Stimulated activated naive CD8-positive, alpha-beta T cell treated with anti-CD3 and anti-CD28 coated beads, Interleukin-15, amount 100 ng/mL, for 72 hours (primary cell): ENCODE results near the gene CDH13.

ENCODE experiments used
- ATAC-seq: fragments of 150-1000 bp; cut with Tn5 transposase; 2 replicates; pipeline ENCODE4 v1.10.0; 2021; ENCODE audit warnings: mild to moderate bottlenecking, moderate library complexity
- DNase-seq, 2 donors: peaks; one replicate each; pipeline ENCODE4 v3.0.0; 2021 to 2022
- H3K27ac Mint-ChIP-seq, 2 donors: one replicate each; pipeline ENCODE4 v1.8.0; 2022; ENCODE audit warnings: mild to moderate bottlenecking in 2 of 2, mixed read lengths in 2 of 2, moderate library complexity in 2 of 2
- H3K27me3 Mint-ChIP-seq: one replicate; pipeline ENCODE4 v1.8.0; 2022; ENCODE audit warnings: mixed read lengths
- H3K4me1 Mint-ChIP-seq: one replicate; pipeline ENCODE4 v1.8.0; 2022; ENCODE audit warnings: mild to moderate bottlenecking, mixed read lengths
- H3K4me3 Mint-ChIP-seq, 2 donors: one replicate each; pipeline ENCODE4 v1.8.0; 2022; ENCODE audit warnings: mild to moderate bottlenecking in 2 of 2, mixed read lengths in 2 of 2, moderate library complexity in 1 of 2
- H3K9me3 Mint-ChIP-seq, 2 donors: one replicate each; pipeline ENCODE4 v1.8.0; 2022; ENCODE audit warnings: mixed read lengths in 2 of 2

The CDH13 gene

DNA sequence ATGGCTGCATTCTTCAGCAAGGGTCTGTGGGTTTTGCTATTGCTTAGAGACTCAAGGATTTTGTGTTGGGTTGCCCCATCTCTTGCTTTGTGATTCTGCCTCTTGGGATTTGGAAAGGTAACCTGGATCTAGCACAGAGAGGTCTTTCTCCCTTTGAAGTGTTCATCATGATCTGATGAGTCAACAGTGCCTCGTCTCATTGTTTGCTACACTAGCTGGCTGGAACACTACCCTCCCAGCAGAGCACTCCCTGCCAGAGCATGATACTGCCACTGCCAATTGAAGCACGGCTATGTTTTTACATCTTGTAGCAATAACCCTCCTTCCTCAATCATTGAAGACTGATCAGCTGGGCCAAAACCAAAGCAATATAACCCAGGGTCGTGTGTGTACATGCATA lies 361.0 kb downstream of the CDH13 start:
- Mint-ChIP-seq H3K27ac (no peak overlapping the region), H3K4me1 (no peaks in the 10 kb centered on the region), H3K9me3 (peaks cover 0 to 12% of the 10 kb centered on the region in 2 donors), H3K4me3 (no peak overlapping the region), H3K27me3 (no peaks in the 10 kb centered on the region)
- ATAC-seq (no peak), DNase-seq (no peak)

DNA sequence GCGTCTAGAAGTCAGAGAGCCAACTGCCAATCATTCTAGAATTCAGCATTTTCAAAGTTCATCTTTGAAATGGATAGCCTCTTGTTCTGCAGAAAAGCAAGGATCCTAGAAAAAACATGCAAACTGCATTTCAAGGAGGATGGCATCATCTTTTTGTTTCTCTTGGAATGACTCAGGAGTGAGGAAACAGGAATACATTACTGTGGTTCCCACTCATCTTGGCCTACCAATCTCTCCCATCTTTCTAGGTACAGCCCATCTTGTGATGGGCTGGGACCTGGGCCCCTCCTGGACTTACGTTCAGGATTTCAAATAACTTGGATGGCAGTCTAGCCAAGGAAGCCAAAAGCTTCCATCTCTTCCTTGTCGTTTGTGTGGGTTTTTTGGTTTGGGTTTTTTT lies 363.4 kb downstream of the CDH13 start:
- ATAC-seq (no peak), DNase-seq (no peak)
- no peak overlapping the region for H3K4me3 Mint-ChIP-seq
- no peaks in the 10 kb centered on the region for H3K27me3 Mint-ChIP-seq
- no peaks in the 10 kb centered on the region for H3K4me1 Mint-ChIP-seq
- H3K9me3 Mint-ChIP-seq, result peaks cover 0 to 18% of the 10 kb centered on the region in 2 donors
- no peak overlapping the region for H3K27ac Mint-ChIP-seq

DNA sequence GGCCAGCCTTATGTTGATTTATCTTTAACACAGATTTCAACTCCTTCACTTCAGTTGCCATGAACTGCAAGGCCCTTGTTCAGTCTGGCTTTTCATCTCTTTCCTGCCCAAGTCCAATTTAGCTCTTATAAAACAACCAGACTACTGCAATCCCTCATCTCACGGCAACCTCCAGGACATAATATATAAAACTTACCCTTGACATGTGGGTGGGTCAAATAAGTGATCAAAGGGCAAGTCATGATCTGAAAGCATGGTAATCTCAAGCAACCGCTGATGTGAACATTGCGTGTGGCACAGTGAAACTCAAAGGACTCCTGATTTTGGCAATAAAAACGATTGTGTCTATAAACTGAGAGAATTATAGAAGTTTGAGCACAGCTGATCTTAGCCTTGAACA lies 364.6 kb downstream of the CDH13 start:
- DNase-seq, result no peak
- ATAC-seq, result no peak
- H3K4me1 Mint-ChIP-seq, result no peaks in the 10 kb centered on the region
- H3K27me3 Mint-ChIP-seq, result no peaks in the 10 kb centered on the region
- no peak overlapping the region for H3K27ac Mint-ChIP-seq
- H3K4me3 Mint-ChIP-seq, result no peak overlapping the region
- peaks cover 0 to 12% of the 10 kb centered on the region in 2 donors for H3K9me3 Mint-ChIP-seq

DNA sequence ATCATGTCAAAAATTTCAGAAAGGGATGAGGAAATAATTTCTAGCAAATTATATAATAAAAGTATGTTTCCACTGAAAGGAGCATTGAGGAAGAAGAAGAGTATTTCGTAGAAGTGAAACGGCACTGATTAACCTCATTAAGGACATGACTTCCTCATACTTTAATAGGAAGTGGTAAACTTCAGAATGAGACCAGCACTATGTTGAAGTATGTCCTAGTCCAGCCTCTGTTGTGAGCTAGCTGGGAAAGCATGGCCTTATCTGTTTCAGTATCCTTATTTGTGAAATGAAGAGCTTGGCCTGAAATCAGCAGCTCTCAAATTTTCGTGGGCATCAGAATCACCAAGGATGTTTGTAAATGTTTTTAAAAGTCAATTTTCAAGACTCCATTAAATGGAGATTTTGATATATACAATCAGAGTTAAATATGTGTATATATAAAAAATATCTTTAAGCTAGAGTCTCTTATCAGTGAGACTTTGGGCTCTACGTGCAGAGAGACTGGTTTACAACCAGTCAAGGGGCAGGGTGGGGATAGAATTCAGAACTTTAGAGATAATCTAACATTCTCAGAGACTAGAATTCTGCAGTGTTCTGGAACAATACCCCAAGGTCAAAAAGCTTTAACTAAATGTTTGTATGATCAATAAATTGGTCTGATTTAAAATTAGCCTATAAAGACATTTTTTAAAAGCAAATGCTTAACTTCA lies 365.4 kb downstream of the CDH13 start:
- no peak for ATAC-seq
- no peaks in the 10 kb centered on the region for H3K27me3 Mint-ChIP-seq

DNA sequence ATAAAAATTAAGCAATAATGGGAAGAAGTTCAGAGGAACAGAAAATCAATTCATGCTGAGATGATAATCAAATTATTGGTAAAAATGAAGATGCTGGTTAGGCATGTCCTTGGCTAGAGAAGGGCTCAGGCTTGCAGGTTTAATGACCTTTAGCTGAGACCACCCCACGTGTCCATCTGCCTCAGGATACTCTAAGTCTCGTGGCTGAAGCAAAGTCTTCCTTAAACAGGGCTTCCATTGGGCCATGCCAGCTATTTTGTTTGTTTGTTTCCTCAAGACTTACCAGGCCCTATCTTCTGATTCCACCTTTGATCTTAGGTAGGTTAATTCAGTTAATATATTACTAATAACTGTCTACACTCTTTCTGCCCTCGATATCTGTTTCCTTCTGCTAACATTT lies 366.0 kb downstream of the CDH13 start:
- ATAC-seq, result no peak
- H3K4me1 Mint-ChIP-seq, result no peaks in the 10 kb centered on the region
- H3K4me3 Mint-ChIP-seq, result no peak overlapping the region
- DNase-seq, result no peak
- peaks cover 0 to 12% of the 10 kb centered on the region in 2 donors for H3K9me3 Mint-ChIP-seq
- H3K27me3 Mint-ChIP-seq, result no peaks in the 10 kb centered on the region
- H3K27ac Mint-ChIP-seq, result no peak overlapping the region

More for the DNA sequence above, 365.4 kb downstream of the CDH13 start:
- peaks cover 0 to 12% of the 10 kb centered on the region in 2 donors for H3K9me3 Mint-ChIP-seq
- H3K27ac Mint-ChIP-seq, result no peak overlapping the region
- H3K4me1 Mint-ChIP-seq, result no peaks in the 10 kb centered on the region
- no peak overlapping the region for H3K4me3 Mint-ChIP-seq
- DNase-seq, result no peak

DNA sequence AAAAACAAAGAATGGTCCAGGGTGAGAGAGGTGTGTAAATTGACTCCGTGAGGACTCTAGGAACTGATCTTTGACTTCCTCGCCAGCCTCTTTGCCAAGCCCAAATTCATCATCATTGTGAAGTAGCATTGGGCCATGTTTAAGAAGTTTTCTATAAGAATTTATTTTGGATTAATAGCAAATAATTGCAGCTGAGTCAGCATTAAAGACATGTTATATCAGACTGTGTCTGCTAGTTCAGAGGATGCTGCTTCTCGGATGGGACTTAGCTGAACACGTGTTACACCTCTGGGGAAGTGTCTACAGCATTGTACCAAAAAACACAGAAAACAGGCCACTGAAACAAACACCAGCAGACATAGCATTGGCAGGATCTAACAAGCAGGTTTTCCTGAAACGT lies 366.6 kb downstream of the CDH13 start:
- H3K4me1 Mint-ChIP-seq, result no peaks in the 10 kb centered on the region
- H3K27ac Mint-ChIP-seq, result no peak overlapping the region
- no peak for ATAC-seq
- H3K9me3 Mint-ChIP-seq, result peaks cover 0 to 12% of the 10 kb centered on the region in 2 donors
- H3K4me3 Mint-ChIP-seq, result no peak overlapping the region
- no peak for DNase-seq
- no peaks in the 10 kb centered on the region for H3K27me3 Mint-ChIP-seq

DNA sequence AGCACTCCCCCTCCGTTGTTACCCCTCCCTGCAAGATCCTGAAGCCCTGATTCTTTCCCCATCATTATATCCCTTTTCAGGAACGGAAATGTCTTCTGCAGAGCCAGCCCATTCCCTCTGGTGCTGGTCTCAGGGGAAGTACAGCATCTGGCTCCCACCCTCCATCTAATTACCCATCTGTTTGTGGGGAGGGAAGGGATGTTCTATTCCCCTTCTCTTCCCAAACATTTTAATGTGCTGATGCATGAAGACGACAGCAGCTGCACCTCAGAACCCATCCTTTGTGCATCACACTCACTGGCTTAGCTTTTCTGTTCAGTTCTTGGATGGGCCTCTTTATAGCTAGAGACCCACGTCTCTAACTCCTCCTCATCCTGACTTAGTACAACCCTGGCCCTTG lies 367.2 kb downstream of the CDH13 start:
- H3K27me3 Mint-ChIP-seq, result no peaks in the 10 kb centered on the region

DNA sequence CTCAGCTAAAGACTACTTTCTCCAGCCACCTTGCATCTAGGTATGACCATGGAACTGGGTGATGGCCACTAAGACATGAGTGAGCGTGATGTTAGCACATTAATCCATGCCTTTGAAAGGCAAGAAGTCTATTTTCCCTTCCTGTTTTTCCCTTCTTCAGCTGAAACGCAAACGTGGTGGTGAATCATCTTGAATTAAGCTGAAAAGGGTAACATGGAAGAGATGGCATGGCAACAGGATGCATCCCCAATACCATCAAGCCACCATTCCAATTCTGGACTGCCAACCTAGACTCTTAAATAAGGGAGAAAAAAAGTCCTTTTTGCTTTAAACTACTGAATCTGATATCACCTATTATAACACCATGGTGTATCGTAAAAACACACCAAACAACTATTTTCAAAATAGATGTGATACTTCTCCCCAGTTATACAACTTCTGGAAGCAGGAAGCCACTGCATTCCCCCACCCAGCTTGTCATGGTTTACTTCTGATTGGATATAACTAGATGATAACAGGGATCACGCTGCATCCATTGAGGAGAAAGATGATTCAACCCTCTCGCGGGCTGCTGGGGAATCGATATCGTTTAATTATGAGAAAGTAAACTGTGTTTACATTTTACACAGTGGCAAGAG lies 368.6 kb downstream of the CDH13 start:
- H3K9me3 Mint-ChIP-seq, result peaks cover 0 to 6% of the 10 kb centered on the region in 2 donors
- H3K4me3 Mint-ChIP-seq, result no peak overlapping the region
- ATAC-seq (no peak), DNase-seq (no peak)
- H3K27ac Mint-ChIP-seq, result no peak overlapping the region
- no peaks in the 10 kb centered on the region for H3K4me1 Mint-ChIP-seq
- H3K27me3 Mint-ChIP-seq, result no peaks in the 10 kb centered on the region

More for the DNA sequence above, 367.2 kb downstream of the CDH13 start:
- Mint-ChIP-seq H3K9me3 (peaks cover 0 to 12% of the 10 kb centered on the region in 2 donors), H3K4me3 (no peak overlapping the region), H3K27ac (no peak overlapping the region), H3K4me1 (no peaks in the 10 kb centered on the region)
- DNase-seq, result no peak
- ATAC-seq, result no peak

DNA sequence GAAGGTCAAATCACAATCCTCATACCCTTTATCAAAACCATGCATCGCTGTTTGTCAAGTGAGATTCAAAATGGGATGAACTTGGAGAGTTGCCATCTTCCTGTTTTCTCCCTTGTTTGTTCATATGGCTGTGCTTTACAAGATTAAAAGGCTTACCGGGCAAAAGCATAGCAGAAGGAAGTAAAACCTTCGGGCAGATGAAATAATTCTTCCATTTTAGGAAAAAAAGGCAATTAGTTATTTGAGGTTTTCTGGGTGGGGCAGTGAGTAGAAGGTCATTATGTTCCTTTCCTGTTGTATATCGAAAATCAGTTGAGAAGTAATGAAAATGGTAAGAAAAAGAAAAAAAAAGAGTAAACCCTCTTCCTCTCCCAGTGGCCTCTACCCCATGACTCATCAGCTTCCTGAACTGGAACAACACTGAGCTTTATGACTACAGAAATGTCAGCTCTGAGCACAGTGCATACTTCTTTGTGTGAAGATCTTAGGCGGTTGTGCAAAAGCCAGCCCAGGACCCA lies 369.2 kb downstream of the CDH13 start:
- no peak overlapping the region for H3K4me3 Mint-ChIP-seq
- no peaks in the 10 kb centered on the region for H3K4me1 Mint-ChIP-seq
- no peak overlapping the region for H3K27ac Mint-ChIP-seq
- peaks cover 0 to 11% of the 10 kb centered on the region in 2 donors for H3K9me3 Mint-ChIP-seq
- ATAC-seq, result no peak
- H3K27me3 Mint-ChIP-seq, result no peaks in the 10 kb centered on the region
- no peak for DNase-seq

DNA sequence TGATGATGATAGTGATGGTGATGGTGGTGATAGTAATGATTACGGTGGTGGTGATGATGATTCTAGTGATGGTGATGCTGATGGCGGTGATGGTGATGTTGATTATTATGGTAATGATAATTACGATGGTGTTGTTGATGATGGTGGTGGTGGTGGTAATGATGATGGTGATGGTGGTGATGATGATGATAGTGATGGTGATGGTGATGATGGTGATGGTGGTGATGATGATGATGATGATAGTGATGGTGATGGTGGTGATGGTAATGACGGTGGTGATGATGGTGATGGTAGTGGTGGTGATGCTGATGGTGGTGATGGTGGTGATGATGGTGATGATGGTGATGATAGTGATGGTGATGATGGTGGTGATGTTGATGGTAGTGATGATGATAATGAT lies 370.0 kb downstream of the CDH13 start:
- Mint-ChIP-seq H3K27ac (no peak overlapping the region), H3K4me1 (no peaks in the 10 kb centered on the region), H3K9me3 (peaks cover 0 to 13% of the 10 kb centered on the region in 2 donors), H3K27me3 (no peaks in the 10 kb centered on the region), H3K4me3 (no peak overlapping the region)
- DNase-seq (no peak), ATAC-seq (no peak)

DNA sequence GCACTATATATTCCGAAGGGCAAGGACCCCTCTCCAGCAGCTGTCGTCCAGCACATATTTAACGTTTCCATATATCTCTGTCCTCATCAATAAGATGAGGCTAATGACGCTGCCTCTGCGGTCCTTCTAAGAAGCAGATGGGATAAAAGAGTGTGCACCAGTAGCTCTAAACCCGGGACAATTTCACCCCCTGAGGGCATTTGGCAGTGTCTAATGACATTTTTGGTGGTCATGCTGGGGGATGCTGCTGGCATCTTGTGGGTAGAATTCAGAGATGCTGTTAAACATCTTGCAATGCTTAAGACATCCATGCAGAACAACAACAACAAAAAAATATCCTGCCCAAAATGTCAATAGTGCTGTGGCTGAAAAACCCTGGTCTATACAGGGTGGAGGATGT lies 372.9 kb downstream of the CDH13 start:
- no peak overlapping the region for H3K27ac Mint-ChIP-seq
- no peaks in the 10 kb centered on the region for H3K4me1 Mint-ChIP-seq
- no peak overlapping the region for H3K4me3 Mint-ChIP-seq
- ATAC-seq (no peak), DNase-seq (no peak)
- H3K9me3 Mint-ChIP-seq, result peaks cover 0 to 14% of the 10 kb centered on the region in 2 donors
- H3K27me3 Mint-ChIP-seq, result no peaks in the 10 kb centered on the region

DNA sequence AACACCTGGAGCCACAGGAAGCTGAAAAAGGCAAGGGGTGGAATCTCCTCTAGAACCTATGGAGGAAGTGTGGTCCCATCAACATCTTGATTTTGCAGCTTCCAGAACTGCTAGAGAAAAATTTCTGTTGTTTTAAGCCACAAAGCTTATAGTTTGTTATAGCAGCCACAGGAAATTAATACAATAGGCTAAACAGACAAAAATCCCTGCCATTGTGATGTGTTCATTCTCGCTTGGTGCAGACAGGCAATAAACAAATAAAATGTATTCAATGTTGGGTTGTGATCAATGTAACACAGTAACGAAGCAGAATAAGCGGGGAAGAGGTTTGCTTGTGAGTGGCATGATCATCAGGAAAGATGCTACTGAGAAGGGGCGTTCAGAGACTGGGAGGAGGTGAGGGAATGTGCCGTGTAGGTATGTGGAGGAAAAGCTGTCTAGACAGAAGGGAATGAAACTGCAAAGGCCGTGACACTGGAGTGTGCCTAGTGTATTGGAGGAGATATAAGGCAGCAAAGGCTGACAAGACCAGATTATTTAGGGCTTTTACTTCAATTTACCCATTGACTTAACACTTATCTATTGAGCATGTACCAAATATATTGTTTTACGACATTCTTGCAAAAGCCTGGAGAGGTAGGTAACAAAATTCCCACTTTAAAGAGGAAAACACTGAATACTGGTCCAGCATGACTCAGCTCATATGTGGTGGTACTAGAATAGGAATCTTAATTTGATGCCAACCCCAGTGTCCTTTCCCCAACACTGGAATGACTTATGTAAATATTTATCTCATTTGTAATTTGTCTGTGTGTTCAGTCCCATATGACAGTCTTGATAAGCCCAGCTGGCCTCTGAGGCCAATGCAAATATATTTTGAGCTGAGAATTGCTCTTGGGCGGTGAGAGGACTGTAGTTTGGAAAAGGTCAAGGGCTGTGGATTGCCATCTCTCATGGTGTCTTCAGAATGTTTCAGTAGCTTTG lies 375.9 kb downstream of the CDH13 start:
- H3K9me3 Mint-ChIP-seq, result peaks cover 0 to 14% of the 10 kb centered on the region in 2 donors
- no peak overlapping the region for H3K27ac Mint-ChIP-seq
- ATAC-seq (no peak), DNase-seq (no peak)
- H3K4me3 Mint-ChIP-seq, result no peak overlapping the region
- H3K4me1 Mint-ChIP-seq, result no peaks in the 10 kb centered on the region
- no peaks in the 10 kb centered on the region for H3K27me3 Mint-ChIP-seq

DNA sequence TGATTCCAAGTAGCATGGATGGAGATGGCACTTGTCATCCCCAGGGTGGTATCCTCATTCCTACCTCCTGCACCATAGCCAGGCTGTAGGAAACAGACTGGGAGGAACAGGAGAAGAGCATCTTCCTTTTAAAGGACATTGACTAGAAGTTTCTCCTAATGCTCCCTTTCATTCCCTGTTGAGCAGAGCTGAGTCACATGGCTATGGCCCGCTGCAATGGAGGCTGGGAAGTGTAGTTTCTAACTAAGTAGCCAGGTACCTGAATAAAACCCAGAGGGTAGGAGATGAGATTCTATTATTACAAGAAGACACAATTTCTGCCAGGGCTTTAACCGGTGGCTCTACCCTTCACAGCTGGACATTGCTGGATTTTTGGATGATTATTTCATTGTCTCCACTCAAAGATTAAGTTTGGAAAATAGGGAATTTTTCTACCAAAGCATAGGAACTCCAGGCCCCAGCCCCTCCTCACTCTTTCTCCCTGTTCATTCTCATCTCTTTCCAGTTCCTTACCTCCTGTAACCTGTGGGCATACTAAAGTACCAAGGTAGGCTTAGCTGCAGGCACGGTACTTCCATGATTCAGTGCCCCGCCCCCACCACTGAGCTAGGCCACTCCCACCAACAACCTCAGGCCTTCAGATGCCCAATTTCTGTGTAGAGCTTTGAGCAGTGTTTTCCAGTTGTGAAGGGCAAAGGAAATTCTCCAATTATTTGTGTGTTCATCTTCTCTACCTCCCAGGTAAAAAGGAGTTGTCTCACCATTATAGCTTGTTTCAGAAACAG lies 378.3 kb downstream of the CDH13 start:
- H3K4me3 Mint-ChIP-seq, result no peak overlapping the region
- H3K9me3 Mint-ChIP-seq, result peaks cover 6 to 14% of the 10 kb centered on the region in 2 donors
- no peaks in the 10 kb centered on the region for H3K4me1 Mint-ChIP-seq
- ATAC-seq (no peak), DNase-seq (no peak)
- H3K27ac Mint-ChIP-seq, result no peak overlapping the region
- H3K27me3 Mint-ChIP-seq, result no peaks in the 10 kb centered on the region

DNA sequence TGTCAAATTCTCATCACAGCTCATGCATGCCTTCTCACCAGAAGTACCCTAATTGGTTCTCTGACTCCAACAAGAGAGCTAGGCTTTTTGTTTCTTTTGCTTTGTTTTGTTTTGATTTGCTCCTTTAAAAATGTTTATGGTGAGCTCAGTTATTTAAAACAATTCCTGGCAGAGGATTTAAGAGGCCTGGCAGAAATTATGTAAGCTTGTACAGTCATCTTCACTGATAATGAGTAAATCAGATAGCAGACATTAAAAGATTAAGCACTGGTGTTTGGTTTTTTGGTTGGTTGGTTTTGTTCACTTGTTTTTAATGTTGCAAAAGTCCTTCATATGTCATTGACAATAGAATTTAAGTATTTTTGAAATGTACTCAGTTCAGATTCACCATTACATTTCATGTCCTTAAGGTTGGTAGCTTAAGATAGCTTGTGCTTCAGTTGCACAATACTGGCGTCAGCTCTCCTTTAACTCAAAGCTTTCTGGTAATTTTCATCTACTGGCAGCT lies 378.9 kb downstream of the CDH13 start:
- Mint-ChIP-seq H3K4me3 (no peak overlapping the region), H3K4me1 (no peaks in the 10 kb centered on the region)
- ATAC-seq, result no peak

More for the DNA sequence above, 378.9 kb downstream of the CDH13 start:
- Mint-ChIP-seq H3K27me3 (no peaks in the 10 kb centered on the region), H3K9me3 (peaks cover 6 to 12% of the 10 kb centered on the region in 2 donors), H3K27ac (no peak overlapping the region)
- no peak for DNase-seq
